ENCODE data around the gene LYRM9.

DNA sequence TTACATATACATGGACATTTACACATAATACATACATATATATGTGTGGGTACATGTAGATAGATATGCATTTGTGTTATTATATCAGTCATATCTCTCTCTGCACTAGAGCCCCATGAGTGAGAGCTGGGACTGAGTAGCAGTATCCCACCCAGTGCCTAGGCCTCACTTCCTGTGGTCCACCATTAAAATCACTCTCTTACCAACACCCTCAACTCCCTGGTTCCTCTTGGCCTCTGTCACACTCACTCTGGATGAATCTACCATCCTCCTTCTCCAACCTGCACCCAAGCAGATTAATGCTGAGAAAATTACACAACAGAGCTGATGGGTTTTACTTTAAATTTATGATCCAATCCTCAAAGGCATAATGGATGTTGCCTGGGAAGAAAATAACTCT, 4.9 kb upstream of the LYRM9 start:
- no peak for TF ChIP-seq GATA2 (IDR thresholded peaks at IDR 0.05; ENCODE audit: low read depth, low read length)
- TF ChIP-seq GATA3 (IDR thresholded peaks at IDR 0.05; ENCODE audit: low read depth, low read length), result no peak
